22Rv1 (cell line): Measurements from ENCODE around the gene UBR2.

Source experiments
- CTCF ChIP-seq: fragments of 450-650 bp; IDR thresholded peaks from 2 replicates; pipeline ENCODE4 v1.5.1; 2017; ENCODE audit warnings: mild to moderate bottlenecking
- ZFX ChIP-seq: fragments of 450-650 bp; IDR thresholded peaks from 2 replicates; pipeline ENCODE4 v1.6.1; 2017; ENCODE audit warnings: antibody characterized with exemption, borderline replicate concordance

GRCh38 chr6:42735976-42736375 is 172.1 kb downstream of the UBR2 start:
- TF ChIP-seq CTCF (no peak), ZFX (no peak)
